Measurements from ENCODE around the gene SELENOP.

The SELENOP gene

DNA sequence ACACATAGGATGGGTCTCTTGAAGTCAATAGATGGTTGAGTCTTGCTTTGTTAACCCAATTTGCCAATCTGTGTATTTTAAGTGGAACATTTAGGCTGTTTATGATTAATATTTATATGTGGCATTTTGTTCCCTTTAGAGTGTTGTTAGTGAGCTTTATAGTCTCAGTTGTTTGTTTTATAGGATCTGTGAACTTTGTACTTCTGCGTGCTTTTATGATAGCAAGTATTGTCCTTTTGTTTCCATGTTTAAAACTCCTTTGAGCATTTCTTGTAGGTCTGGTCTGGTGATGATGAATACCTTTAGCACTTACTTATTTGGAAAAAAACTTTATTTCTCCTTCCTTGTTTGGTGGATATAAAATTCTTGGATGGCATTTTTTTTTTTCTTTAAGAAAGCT lies 23.8 kb downstream of the SELENOP start:
- no peak for DNase-seq

DNA sequence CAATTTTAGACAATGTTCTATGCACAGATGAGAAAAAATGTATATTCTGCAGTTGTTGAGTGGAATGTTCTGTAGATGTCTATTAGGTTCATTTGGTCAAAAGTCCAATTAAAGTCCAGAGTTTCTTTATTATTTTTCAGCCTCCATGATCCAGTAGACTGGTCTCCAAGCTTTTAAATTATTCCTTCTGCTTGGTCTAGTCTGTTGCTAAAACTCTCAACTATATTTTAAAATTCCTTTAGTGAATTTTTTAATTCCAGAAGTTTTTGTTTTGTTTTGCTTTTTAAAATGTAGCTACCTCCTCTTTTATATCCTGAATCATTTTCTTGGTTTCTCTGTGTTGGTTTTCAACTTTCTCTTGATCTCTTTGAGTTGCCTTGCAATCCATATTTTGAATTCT lies 24.6 kb downstream of the SELENOP start:
- no peak for DNase-seq

DNA sequence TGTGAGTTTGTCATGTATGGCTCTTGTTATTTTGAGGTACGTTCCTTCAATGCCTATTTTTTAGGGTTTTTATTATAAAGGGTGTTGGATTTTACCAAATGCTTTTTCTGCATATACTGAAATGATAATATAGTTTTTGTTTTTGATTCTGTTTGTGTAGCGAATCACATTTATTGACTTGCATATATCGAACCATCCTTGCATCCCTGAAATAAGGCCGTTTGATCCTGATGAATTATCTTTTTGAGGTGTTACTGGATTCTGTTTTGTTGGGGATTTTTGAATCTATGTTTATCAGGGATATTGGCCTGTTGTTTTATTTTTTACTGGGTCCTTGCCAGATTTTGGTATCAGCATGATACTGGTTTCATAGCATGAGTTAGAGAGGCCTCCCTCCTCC lies 25.9 kb downstream of the SELENOP start:
- DNase-seq = no peak

DNA sequence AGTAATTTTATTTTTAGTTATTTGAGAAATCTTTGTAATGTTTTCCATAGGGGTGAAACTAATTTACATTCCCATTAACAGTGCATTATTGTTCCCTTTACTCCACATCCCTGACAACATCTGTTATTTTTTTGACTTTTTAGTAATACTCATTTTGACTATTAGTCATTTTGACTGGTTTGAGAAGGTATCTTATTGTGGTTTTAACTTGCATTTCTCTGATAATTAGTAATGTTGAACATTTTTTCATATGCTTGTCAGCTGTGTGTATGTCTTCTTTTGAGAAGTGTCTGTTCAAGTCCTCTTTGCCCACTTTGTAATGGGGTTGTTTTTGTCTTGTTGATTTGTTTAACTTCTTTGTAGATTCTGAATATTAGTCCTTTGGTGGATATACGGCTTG lies 27.6 kb downstream of the SELENOP start:
- DNase-seq = no peak

- no peak for DNase-seq
Observed at GRCh38 chr5:42781584-42781983, 30.1 kb downstream of the SELENOP start.

DNA sequence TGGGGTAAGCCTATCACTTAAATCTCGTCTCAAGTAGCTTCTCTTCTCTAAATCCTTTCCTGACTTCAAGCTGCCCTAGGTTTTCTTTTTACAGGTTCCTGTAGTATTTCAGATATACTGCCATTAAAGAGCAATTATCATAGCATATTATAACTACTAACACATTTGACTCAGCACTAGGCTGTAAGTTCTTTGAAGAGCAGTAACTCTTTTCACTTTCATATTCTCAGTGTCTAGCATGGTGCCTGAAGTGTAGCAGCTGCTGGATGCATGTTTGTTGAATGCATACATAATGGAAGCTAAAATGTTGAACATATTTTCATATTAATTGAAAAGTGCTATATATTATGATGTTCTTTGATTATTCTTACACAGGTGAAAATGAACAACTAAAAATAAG lies 32.6 kb downstream of the SELENOP start:
- DNase-seq = no peak

GRCh38 chr5:42772265-42772993 lies 39.3 kb downstream of the SELENOP start:
- DNase-seq = no peak

DNA sequence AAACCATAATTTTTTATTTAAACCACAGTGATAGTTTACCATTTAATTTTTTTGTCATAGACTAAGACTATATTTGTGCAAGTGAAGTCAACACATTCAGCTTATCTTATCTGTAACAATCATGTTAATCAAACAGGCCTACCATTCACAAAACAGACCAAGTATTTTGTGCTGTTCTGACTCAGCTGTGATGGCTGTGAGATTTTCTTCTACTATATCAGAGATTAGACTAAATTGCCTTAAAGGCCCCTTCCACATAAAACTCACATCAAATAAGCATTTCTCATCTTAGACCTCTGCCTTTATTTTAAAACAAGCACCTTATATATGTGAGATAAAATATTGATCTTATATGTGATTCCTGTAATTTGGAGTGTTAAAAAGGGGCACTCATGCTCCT lies 41.7 kb downstream of the SELENOP start:
- no peak for DNase-seq

- DNase-seq = no peak
Observed at GRCh38 chr5:42768106-42768504, 43.6 kb downstream of the SELENOP start.

DNA sequence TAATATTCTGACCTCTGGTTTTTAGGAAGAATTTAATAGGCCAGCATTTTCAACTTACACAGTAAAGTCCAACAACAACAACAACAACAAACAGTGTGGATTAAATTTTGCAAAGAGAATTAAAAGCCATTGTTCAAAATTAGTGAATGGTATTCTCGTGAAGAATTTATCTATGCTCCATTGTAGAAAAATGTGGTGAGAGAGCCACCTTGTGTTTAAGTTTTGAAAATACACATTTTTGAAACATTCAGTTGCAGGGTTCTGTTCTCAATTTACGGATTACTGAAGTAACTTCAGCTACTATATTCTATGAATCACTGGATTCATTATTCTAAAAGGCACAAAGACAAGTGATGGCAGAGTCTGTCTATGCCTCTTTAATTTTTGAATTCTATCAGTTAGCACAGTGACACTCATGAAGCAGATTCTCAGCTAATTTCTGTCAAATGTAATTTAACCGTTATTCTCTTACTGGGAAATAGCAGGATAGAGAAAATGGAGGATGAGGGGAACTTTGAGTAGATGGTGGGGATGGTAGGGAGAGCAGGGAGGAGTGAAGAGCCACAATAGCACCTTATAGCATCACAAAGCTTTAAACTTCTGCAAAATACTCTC lies 44.1 kb downstream of the SELENOP start:
- no peak for DNase-seq

- DNase-seq = no peak
Observed at GRCh38 chr5:42761791-42762190, 49.9 kb downstream of the SELENOP start.

- DNase-seq = no peak
Observed at GRCh38 chr5:42760426-42760825, 51.3 kb downstream of the SELENOP start.

- no peak for DNase-seq
Observed at GRCh38 chr5:42759456-42759855, 52.2 kb downstream of the SELENOP start.

DNA sequence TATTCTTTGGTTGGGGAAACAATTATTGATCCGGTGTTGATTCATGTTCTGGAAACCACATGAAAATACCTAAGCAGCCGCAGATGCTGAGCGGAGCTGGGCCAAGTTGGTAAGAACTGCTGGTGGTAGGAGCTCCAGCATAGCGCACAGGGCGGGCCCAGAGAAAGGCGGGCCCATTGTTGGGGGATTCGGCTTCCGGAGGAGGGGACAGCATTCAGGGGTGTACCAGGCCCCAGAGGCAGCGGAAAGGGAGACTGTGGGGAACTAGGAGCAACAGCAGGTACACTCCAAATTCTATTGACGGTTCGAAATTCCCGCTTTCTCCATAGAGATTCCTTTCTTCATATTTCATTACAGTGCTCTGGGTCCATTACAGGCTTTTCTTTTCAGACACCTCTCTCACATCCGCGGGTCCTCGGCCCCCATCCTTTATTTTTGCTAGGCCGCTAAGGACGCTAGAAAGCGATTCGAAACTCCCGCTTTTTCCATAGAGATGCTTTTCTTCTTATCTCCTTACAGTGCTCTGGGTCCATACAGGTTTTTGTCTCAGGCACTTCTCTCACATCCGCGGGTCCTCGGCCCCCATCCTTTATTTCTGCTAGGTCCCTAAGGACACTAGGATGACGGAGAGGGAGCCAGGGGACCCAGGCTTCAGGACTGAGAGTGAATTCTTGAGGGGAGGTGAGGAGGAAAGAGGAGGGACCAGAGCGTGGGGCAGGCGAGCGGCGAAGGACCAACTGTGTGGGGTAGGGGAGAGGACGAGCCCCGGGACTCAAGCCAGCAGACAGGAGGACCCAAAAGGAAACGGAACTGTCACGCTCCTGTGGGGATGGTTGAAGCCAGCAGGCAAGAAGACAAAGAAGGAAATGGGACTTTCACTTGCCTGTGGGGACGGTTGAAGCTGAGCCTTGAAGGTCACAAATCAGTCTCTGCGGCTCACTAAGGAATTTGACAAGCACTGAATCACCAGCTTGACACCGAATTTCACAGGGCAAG lies 54.8 kb downstream of the SELENOP start, which contains the start of gene CCDC152:
CCDC152 (plus strand) TSS at position 213 of the 996 bp plus-strand sequence. CDS start 2,304 bp downstream, outside the sequence.
- no peak for DNase-seq

- DNase-seq = no peak
Observed at GRCh38 chr5:42753099-42753498, 58.6 kb downstream of the SELENOP start.

- no peak for DNase-seq
Observed at GRCh38 chr5:42751044-42751443, 60.6 kb downstream of the SELENOP start.

- DNase-seq = no peak
Observed at GRCh38 chr5:42750507-42750906, 61.2 kb downstream of the SELENOP start.
